Renal cortex interstitium (tissue), 11 donors: ENCODE measurements around the gene DENND1B. TPM values are rescaled to one million over a fixed set of nuclear protein-coding genes. Genes with fewer than 3 reads are reported as not detected.

Source experiments
- DNase-seq, 11 donors: peaks; one replicate each; pipeline ENCODE4 v3.0.0-alpha.2; 2013; ENCODE audit warnings: low read depth in 9 of 11, low spot score in 4 of 11; ENCODE audit errors: extremely low read depth in 1 of 11
- polyA plus RNA-seq, 3 donors: library from polyadenylated mRNA; unstranded; fragments of 120-200 nt; gene quantifications; one replicate each; pipeline ENCODE4 v1.2.1, GENCODE V29; 2013; ENCODE audit not compliant: insufficient read length in 3 of 3

DENND1B gene
- polyA plus RNA-seq, 3 donors: 10.5 to 12.9 (median 12.6) TPM

GRCh38 chr1:197696372-197696771 is 78.9 kb downstream of the DENND1B start:
- no peak for DNase-seq

GRCh38 chr1:197695961-197696360 is 79.3 kb downstream of the DENND1B start:
- no peak for DNase-seq

GRCh38 chr1:197692965-197693364 is 82.3 kb downstream of the DENND1B start:
- peak in 1 of 11 donors; percentile 1 for DNase-seq

GRCh38 chr1:197691816-197692215 is 83.5 kb downstream of the DENND1B start:
- DNase-seq: no peak

- no peak for DNase-seq
Measured at GRCh38 chr1:197690074-197690473, 85.2 kb downstream of the DENND1B start.

- DNase-seq: no peak
Measured at GRCh38 chr1:197688233-197688632, 87.0 kb downstream of the DENND1B start.

- no peak for DNase-seq
Measured at GRCh38 chr1:197686702-197687355, 88.5 kb downstream of the DENND1B start.

- no peak for DNase-seq
Measured at GRCh38 chr1:197686231-197686630, 89.0 kb downstream of the DENND1B start.

- no peak for DNase-seq
Measured at GRCh38 chr1:197685785-197686184, 89.5 kb downstream of the DENND1B start.

- DNase-seq: no peak
Measured at GRCh38 chr1:197683895-197684553, 91.3 kb downstream of the DENND1B start.

- no peak for DNase-seq
Measured at GRCh38 chr1:197683280-197683679, 92.0 kb downstream of the DENND1B start.

- no peak for DNase-seq
Measured at GRCh38 chr1:197680311-197680710, 95.0 kb downstream of the DENND1B start.

- DNase-seq: no peak
Measured at GRCh38 chr1:197677752-197678295, 97.5 kb downstream of the DENND1B start.

- no peak for DNase-seq
Measured at GRCh38 chr1:197677313-197677712, 98.0 kb downstream of the DENND1B start.

- no peak for DNase-seq
Measured at GRCh38 chr1:197675583-197676208, 99.6 kb downstream of the DENND1B start.

GRCh38 chr1:197674286-197674685 is 101.0 kb downstream of the DENND1B start:
- no peak for DNase-seq

- DNase-seq: no peak
Measured at GRCh38 chr1:197673292-197673691, 102.0 kb downstream of the DENND1B start.

- no peak for DNase-seq
Measured at GRCh38 chr1:197672347-197672746, 102.9 kb downstream of the DENND1B start.

GRCh38 chr1:197671920-197672319 is 103.4 kb downstream of the DENND1B start:
- no peak for DNase-seq

- DNase-seq: no peak
Measured at GRCh38 chr1:197671140-197671539, 104.1 kb downstream of the DENND1B start.
